Suppressor macrophage (primary cell): ENCODE results near the gene ATRNL1.
"Not testable (repeated sequence)": the region's sequence is repeated elsewhere in the genome, so short reads cannot be mapped to it uniquely, and the experiment has no call there.

Experiments used
- DNase-seq, 4 experiments: peaks; one replicate each; pipeline ENCODE4 v3.0.0-alpha.2; 2020 to 2022

Gene ATRNL1

GRCh38 chr10:115772606-115773005 is 679.4 kb downstream of the ATRNL1 start:
- DNase-seq: no peak

GRCh38 chr10:115773832-115774231 is 680.7 kb downstream of the ATRNL1 start:
- no peak for DNase-seq

- DNase-seq: no peak
These were observed 681.6 kb downstream of the ATRNL1 start for GRCh38 chr10:115774721-115775120.

- DNase-seq: no peak
These were observed 684.5 kb downstream of the ATRNL1 start for GRCh38 chr10:115777646-115778045.

- no peak for DNase-seq
These were observed 697.1 kb downstream of the ATRNL1 start for GRCh38 chr10:115790220-115790619.

GRCh38 chr10:115795964-115796363 is 702.8 kb downstream of the ATRNL1 start:
- DNase-seq: no peak

- DNase-seq: no peak
These were observed 708.3 kb downstream of the ATRNL1 start for GRCh38 chr10:115801457-115801856.

- DNase-seq: peak in 1 of 4 experiments; percentile 8
These were observed 708.8 kb downstream of the ATRNL1 start for GRCh38 chr10:115801992-115802391.

GRCh38 chr10:115802911-115803310 is 709.7 kb downstream of the ATRNL1 start:
- no peak for DNase-seq

- DNase-seq: no peak
These were observed 721.4 kb downstream of the ATRNL1 start for GRCh38 chr10:115814542-115814941.

GRCh38 chr10:115818012-115818411 is 724.8 kb downstream of the ATRNL1 start:
- no peak for DNase-seq

- DNase-seq: no peak
These were observed 733.2 kb downstream of the ATRNL1 start for GRCh38 chr10:115826396-115826795.

GRCh38 chr10:115827231-115828009 is 734.3 kb downstream of the ATRNL1 start:
- no peak for DNase-seq

GRCh38 chr10:115828182-115828581 is 735.0 kb downstream of the ATRNL1 start:
- DNase-seq: not testable (repeated sequence)

GRCh38 chr10:115829521-115830205 is 736.5 kb downstream of the ATRNL1 start:
- DNase-seq: no peak

- DNase-seq: no peak
These were observed 737.3 kb downstream of the ATRNL1 start for GRCh38 chr10:115830265-115830970.

- DNase-seq: no peak
These were observed 737.9 kb downstream of the ATRNL1 start for GRCh38 chr10:115831016-115831415.

GRCh38 chr10:115833119-115833518 is 740.0 kb downstream of the ATRNL1 start:
- DNase-seq: no peak

- DNase-seq: no peak
These were observed 751.4 kb downstream of the ATRNL1 start for GRCh38 chr10:115844591-115844990.

- no peak for DNase-seq
These were observed 752.8 kb downstream of the ATRNL1 start for GRCh38 chr10:115845921-115846320.

- DNase-seq: no peak
These were observed 753.4 kb downstream of the ATRNL1 start for GRCh38 chr10:115846528-115846927.

- no peak for DNase-seq
These were observed 756.0 kb downstream of the ATRNL1 start for GRCh38 chr10:115849197-115849596.

- DNase-seq: no peak
These were observed 757.5 kb downstream of the ATRNL1 start for GRCh38 chr10:115850666-115851065.

GRCh38 chr10:115851695-115852094 is 758.5 kb downstream of the ATRNL1 start:
- DNase-seq: no peak
